ENCODE measurements around the gene TRIM69.
A peak's percentile ranks its signal among the peaks of the same experiment; 100 is the strongest.
"Not testable (repeated sequence)": the region's sequence is repeated elsewhere in the genome, so short reads cannot be mapped to it uniquely, and the experiment has no call there.

Gene TRIM69

GRCh38 chr15:44716983-44717602 is 19.2 kb upstream of the TRIM69 start:
- DNase-seq: no peak

GRCh38 chr15:44718180-44718926 is 18.0 kb upstream of the TRIM69 start:
- DNase-seq: no peak

GRCh38 chr15:44718927-44719292 is 17.4 kb upstream of the TRIM69 start:
- no peak for DNase-seq

- peak in 1 of 2 experiments; percentile 8 for DNase-seq
These were observed 16.9 kb upstream of the TRIM69 start for GRCh38 chr15:44719293-44719999.

GRCh38 chr15:44720000-44720435 is 16.3 kb upstream of the TRIM69 start:
- DNase-seq: not testable (repeated sequence)

- no peak for DNase-seq
These were observed 15.7 kb upstream of the TRIM69 start for GRCh38 chr15:44720460-44721176.

- no peak for DNase-seq
These were observed 14.3 kb upstream of the TRIM69 start for GRCh38 chr15:44722011-44722410.

GRCh38 chr15:44726136-44726535 is 10.2 kb upstream of the TRIM69 start:
- DNase-seq: peak in 1 of 2 experiments; percentile 11

GRCh38 chr15:44726568-44727484 is 9.5 kb upstream of the TRIM69 start:
- DNase-seq: peak; percentile 84 to 85

- no peak for DNase-seq
These were observed 8.7 kb upstream of the TRIM69 start for GRCh38 chr15:44727485-44728231.

GRCh38 chr15:44728232-44728575 is 8.1 kb upstream of the TRIM69 start:
- not testable (repeated sequence) for DNase-seq

GRCh38 chr15:44728576-44729407 is 7.5 kb upstream of the TRIM69 start:
- peak; percentile 90 to 93 for DNase-seq

GRCh38 chr15:44729408-44730127 is 6.8 kb upstream of the TRIM69 start:
- DNase-seq: peak in 1 of 2 experiments; percentile 23

GRCh38 chr15:44734839-44735481 is 1.4 kb upstream of the TRIM69 start:
- no peak for DNase-seq

- peak; percentile 15 to 39 for DNase-seq
These were observed 697 bp upstream of the TRIM69 start for GRCh38 chr15:44735482-44736180.

GRCh38 chr15:44738340-44738984 is 2.1 kb downstream of the TRIM69 start:
- DNase-seq: peak; percentile 38 to 54

GRCh38 chr15:44739222-44739847 is 3.0 kb downstream of the TRIM69 start:
- DNase-seq: not testable (repeated sequence)
